CD4-positive, alpha-beta T cell treated with Interleukin-17A for 1 hour (primary cell): ENCODE measurements around the gene NAT16.
"Not testable (repeated sequence)": the region's sequence is repeated elsewhere in the genome, so short reads cannot be mapped to it uniquely, and the experiment has no call there.

Experiments
- DNase-seq: peaks from one replicate; pipeline ENCODE4 v3.0.0-alpha.2; 2020

NAT16 gene

GRCh38 chr7:101201695-101202602 is 21.9 kb upstream of the NAT16 start:
- DNase-seq: no peak

GRCh38 chr7:101200862-101201599 is 20.9 kb upstream of the NAT16 start, which contains the start of gene MOGAT3:
MOGAT3 (minus strand) TSS chr7:101201036; CDS start chr7:101200854, 182 bp downstream.
- DNase-seq: no peak

GRCh38 chr7:101200504-101200861 is 20.4 kb upstream of the NAT16 start:
- no peak for DNase-seq

- DNase-seq: not testable (repeated sequence)
These were observed 19.4 kb upstream of the NAT16 start for GRCh38 chr7:101199522-101199921.

GRCh38 chr7:101198476-101198875 is 18.4 kb upstream of the NAT16 start:
- DNase-seq: no peak

GRCh38 chr7:101197991-101198390 is 17.9 kb upstream of the NAT16 start:
- DNase-seq: no peak

GRCh38 chr7:101195884-101196283 is 15.8 kb upstream of the NAT16 start:
- DNase-seq: no peak

GRCh38 chr7:101189109-101189508 is 9.0 kb upstream of the NAT16 start:
- no peak for DNase-seq

GRCh38 chr7:101186844-101187428 is 6.8 kb upstream of the NAT16 start:
- no peak for DNase-seq

- no peak for DNase-seq
These were observed 6.1 kb upstream of the NAT16 start for GRCh38 chr7:101186194-101186593.

- DNase-seq: no peak
These were observed 5.3 kb upstream of the NAT16 start for GRCh38 chr7:101185258-101185839.

- no peak for DNase-seq
These were observed 380 bp downstream of the NAT16 start for GRCh38 chr7:101179713-101180112.

GRCh38 chr7:101179117-101179516 is 976 bp downstream of the NAT16 start:
- no peak for DNase-seq

GRCh38 chr7:101177644-101178043 is 2.4 kb downstream of the NAT16 start:
- DNase-seq: no peak

GRCh38 chr7:101175664-101176063 is 4.4 kb downstream of the NAT16 start:
- no peak for DNase-seq

- DNase-seq: no peak
These were observed 5.7 kb downstream of the NAT16 start for GRCh38 chr7:101174322-101174854.

- peak; percentile 78 for DNase-seq
These were observed 6.3 kb downstream of the NAT16 start for GRCh38 chr7:101173752-101174244.

- DNase-seq: no peak
These were observed 7.0 kb downstream of the NAT16 start for GRCh38 chr7:101172854-101173751.

- peak; percentile 23 for DNase-seq
These were observed 7.9 kb downstream of the NAT16 start for GRCh38 chr7:101172005-101172853.

- DNase-seq: no peak
These were observed 8.7 kb downstream of the NAT16 start for GRCh38 chr7:101171442-101171837.
